ENCODE results near the gene LIPC. TPM values are rescaled to one million over a fixed set of nuclear protein-coding genes. Genes with fewer than 3 reads are reported as not detected.

The LIPC gene
- total RNA-seq, 1 donor from 2014 or later = not detected

DNA sequence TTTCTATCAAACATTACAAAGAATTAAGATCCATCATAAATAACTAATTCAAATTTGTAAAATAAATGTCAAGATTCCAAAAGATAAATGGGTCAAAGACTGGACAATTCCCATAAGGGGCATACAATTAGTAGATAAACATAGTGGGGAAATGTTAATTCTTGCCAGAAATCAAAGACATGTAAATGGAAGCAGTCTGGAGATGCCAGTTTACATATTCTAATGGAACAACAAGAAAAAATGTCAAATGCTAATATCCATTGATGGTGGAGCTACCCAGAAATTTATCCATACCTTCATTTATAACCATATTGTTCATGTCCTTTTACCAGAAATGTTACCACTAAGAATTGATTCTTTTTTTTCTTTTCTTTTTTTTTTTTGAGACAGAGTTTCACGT is 13.7 kb upstream of the LIPC start:
- Histone ChIP-seq H3K4me3 (no peak overlapping the region), H3K27ac (no peak overlapping the region), H3K9me3 (no peaks in the 10 kb centered on the region), H3K4me1 (no peaks in the 10 kb centered on the region), H3K27me3 (no peaks in the 10 kb centered on the region), H3K36me3 (no peaks in the 10 kb centered on the region)
- intact Hi-C loops (cut with DNase I) = no loop called here
- no peak for TF ChIP-seq POLR2A (IDR thresholded peaks at IDR 0.05)
- TF ChIP-seq POLR2AphosphoS5 (IDR thresholded peaks at IDR 0.05; ENCODE audit: insufficient read depth in 1 of 2, low read depth in 1 of 2) = no peak
- TF ChIP-seq, protein P1, sequence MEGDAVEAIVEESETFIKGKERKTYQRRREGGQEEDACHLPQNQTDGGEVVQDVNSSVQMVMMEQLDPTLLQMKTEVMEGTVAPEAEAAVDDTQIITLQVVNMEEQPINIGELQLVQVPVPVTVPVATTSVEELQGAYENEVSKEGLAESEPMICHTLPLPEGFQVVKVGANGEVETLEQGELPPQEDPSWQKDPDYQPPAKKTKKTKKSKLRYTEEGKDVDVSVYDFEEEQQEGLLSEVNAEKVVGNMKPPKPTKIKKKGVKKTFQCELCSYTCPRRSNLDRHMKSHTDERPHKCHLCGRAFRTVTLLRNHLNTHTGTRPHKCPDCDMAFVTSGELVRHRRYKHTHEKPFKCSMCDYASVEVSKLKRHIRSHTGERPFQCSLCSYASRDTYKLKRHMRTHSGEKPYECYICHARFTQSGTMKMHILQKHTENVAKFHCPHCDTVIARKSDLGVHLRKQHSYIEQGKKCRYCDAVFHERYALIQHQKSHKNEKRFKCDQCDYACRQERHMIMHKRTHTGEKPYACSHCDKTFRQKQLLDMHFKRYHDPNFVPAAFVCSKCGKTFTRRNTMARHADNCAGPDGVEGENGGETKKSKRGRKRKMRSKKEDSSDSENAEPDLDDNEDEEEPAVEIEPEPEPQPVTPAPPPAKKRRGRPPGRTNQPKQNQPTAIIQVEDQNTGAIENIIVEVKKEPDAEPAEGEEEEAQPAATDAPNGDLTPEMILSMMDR (IDR thresholded peaks at IDR 0.05) = no peak
- DNase-seq (ENCODE audit: extremely low spot score in 2 of 2) = no peak

DNA sequence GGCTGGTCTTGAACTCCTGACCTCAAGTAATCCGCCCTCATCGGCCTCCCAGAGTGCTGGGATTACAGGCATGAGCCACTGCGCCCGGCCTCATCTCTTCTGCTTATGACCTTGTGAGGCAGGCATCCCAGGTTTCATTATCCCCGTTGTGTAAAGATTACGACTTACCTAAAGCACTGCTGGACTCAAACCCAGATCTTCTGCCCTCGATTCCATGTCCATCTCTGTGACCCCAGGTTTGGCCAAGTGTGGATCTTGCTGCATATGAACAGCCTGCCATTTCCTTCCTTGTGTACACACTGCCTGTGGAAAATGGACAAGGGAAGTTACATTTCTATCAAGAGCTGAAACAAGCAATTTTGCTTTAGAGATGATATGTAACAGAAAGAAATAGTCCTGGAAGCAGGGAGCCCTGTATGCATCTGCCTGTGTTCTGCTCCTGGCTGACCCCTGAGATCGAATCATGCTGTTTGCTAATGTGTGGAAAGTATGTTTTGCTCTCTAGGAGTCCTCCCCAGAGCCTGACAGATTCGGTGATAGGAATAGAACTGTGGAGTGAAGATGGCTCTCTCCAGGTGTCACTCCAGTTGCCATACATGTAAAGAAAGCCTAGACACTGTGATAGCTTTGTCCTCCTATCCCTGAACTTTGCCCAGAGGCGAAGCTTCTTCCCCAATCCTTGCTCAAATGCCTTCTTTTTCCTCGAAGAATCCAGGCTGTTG is 11.8 kb upstream of the LIPC start:
- H3K36me3 ChIP-seq = no peaks in the 10 kb centered on the region
- no peaks in the 10 kb centered on the region for H3K4me1 ChIP-seq
- no peaks in the 10 kb centered on the region for H3K9me3 ChIP-seq
- no peaks in the 10 kb centered on the region for H3K27me3 ChIP-seq
- no peak overlapping the region for H3K4me3 ChIP-seq
- no peak overlapping the region for H3K27ac ChIP-seq
- TF ChIP-seq, protein P1 (IDR thresholded peaks at IDR 0.05) = no peak
- TF ChIP-seq POLR2AphosphoS5 (IDR thresholded peaks at IDR 0.05; ENCODE audit: insufficient read depth in 1 of 2, low read depth in 1 of 2) (no peak), POLR2A (IDR thresholded peaks at IDR 0.05) (no peak)
- no peak for DNase-seq (ENCODE audit: extremely low spot score in 2 of 2)
- intact Hi-C loops (cut with DNase I) = no loop called here

DNA sequence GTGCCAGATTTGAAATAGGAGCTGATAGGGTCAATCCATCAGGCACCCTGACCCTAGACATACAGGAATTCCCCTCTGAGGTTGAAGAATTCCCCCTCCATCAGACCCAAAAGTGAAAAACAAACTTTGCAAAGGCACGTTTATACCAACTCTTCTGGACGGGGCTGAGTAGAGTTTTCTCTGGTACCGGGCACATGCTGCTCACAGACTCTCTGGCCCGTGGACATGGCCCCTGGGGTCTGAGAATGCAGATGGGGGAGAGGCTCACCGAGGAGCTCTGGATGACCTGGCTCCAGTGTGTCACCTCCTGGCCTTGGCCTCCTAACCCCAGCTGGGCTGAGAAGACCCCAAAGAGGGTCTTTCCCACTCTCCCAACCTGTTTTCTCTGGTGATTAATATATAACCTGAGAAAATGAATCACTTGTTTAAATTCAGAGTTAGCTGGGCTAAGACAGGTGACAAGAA is 11.2 kb upstream of the LIPC start:
- no peak for DNase-seq (ENCODE audit: extremely low spot score in 2 of 2)
- Histone ChIP-seq H3K36me3 (no peaks in the 10 kb centered on the region), H3K4me3 (no peak overlapping the region), H3K27ac (no peak overlapping the region), H3K4me1 (no peaks in the 10 kb centered on the region), H3K9me3 (no peaks in the 10 kb centered on the region), H3K27me3 (no peaks in the 10 kb centered on the region)
- no peak for TF ChIP-seq POLR2AphosphoS5 (IDR thresholded peaks at IDR 0.05; ENCODE audit: insufficient read depth in 1 of 2, low read depth in 1 of 2)
- TF ChIP-seq, protein P1 (IDR thresholded peaks at IDR 0.05) = no peak
- no peak for TF ChIP-seq POLR2A (IDR thresholded peaks at IDR 0.05)
- intact Hi-C loops (cut with DNase I) = no loop called here

DNA sequence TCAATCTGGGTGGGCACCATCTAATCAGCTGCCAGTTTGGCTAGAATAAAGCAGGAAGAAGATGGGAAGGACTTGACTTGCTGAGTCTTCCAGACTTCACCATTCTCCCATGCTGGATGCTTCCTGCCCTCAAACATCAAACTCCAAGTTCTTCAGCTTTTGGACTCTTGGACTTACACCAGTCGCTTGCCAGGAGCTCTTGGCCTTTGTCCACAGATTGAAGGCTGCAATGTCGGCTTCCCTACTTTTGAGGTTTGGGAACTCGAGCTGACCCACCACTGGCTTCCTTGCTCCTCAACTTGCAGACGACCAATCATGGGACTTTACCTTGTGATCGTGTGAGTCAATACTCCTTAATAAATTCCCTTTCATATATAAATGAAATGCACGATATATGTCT is 8.6 kb upstream of the LIPC start:
- H3K36me3 ChIP-seq = no peaks in the 10 kb centered on the region
- DNase-seq (ENCODE audit: extremely low spot score in 2 of 2) = no peak
- no peak overlapping the region for H3K27ac ChIP-seq
- H3K4me3 ChIP-seq = no peak overlapping the region
- intact Hi-C loops (cut with DNase I) = no loop called here
- no peaks in the 10 kb centered on the region for H3K9me3 ChIP-seq
- no peaks in the 10 kb centered on the region for H3K27me3 ChIP-seq
- no peaks in the 10 kb centered on the region for H3K4me1 ChIP-seq
- TF ChIP-seq POLR2A (IDR thresholded peaks at IDR 0.05) (no peak), POLR2AphosphoS5 (IDR thresholded peaks at IDR 0.05; ENCODE audit: insufficient read depth in 1 of 2, low read depth in 1 of 2) (no peak)
- TF ChIP-seq, protein P1 (IDR thresholded peaks at IDR 0.05) = no peak

DNA sequence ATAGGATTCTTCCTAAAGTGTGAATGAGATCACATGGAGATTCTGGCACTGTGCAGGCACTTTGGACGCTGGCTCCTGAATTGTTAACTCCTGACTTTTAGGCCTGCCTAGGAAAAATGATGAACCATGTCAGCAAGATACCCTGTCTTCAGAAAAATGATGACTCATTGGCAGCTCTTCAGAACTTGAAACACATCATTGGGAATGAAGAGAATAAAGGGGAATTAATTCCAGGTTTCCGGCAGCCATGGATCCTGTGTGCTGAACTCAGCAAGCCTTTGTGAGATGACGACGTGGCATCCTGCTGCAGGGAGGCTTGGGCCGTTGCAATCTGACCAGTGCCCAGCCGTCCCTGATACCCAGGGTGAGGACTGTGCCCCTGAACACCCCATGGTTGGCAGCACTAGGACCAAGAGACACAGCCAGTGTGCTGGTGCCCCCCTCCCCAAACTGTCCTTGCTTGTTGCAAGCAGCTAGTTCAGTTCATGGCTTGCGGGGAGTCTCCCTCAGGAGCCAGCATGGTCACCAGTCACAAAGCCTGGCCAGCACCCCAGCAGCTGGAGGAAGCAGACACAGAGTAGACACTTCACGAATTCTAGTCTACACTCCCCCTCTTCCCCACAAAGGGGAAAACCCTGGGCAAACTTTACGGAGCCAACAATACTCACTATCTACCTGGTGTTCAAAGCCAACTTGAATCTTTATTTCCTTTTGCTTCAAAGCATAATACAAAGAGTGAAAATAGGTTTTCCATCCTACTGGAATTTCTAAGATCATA is 7.8 kb upstream of the LIPC start:
- no peaks in the 10 kb centered on the region for H3K4me1 ChIP-seq
- TF ChIP-seq, protein P1 (IDR thresholded peaks at IDR 0.05) = no peak
- TF ChIP-seq POLR2AphosphoS5 (IDR thresholded peaks at IDR 0.05; ENCODE audit: insufficient read depth in 1 of 2, low read depth in 1 of 2) (no peak), POLR2A (IDR thresholded peaks at IDR 0.05) (no peak)
- H3K36me3 ChIP-seq = no peaks in the 10 kb centered on the region
- H3K4me3 ChIP-seq = no peak overlapping the region
- DNase-seq (ENCODE audit: extremely low spot score in 2 of 2) = no peak
- intact Hi-C loops (cut with DNase I) = no loop called here
- H3K27me3 ChIP-seq = no peaks in the 10 kb centered on the region
- H3K27ac ChIP-seq = no peak overlapping the region
- no peaks in the 10 kb centered on the region for H3K9me3 ChIP-seq
